Right atrium auricular region (tissue), 2 donors: ENCODE data around the gene TTC7B. TPM values are rescaled to one million over a fixed set of nuclear protein-coding genes. Genes with fewer than 3 reads are reported as not detected.
A peak's percentile ranks its signal among the peaks of the same experiment; 100 is the strongest.

Experiments
- DNase-seq: peaks from one replicate; pipeline ENCODE4 v3.0.0-alpha.2; 2019; ENCODE audit warnings: low spot score
- H3K27ac ChIP-seq, 2 donors: fragments of 200-600 bp; sonication (generic); 1 replicate in 1 of 2; 2 replicates in 1 of 2; pipeline ENCODE4 v1.5.1; 2016 to 2019
- H3K27me3 ChIP-seq, 2 donors: fragments of 200-600 bp; sonication (generic); one replicate each; pipeline versions ENCODE4 v1.5.1 to v1.6.0; 2017 to 2019
- H3K36me3 ChIP-seq: fragments of 200-600 bp; sonication (generic); one replicate; pipeline ENCODE4 v1.5.1; 2016
- H3K4me1 ChIP-seq, 2 donors: fragments of 200-600 bp; sonication (generic); one replicate each; pipeline versions ENCODE4 v1.5.1 to v1.6.0; 2017 to 2019
- H3K4me3 ChIP-seq, 2 donors: fragments of 200-600 bp; sonication (generic); 1 replicate in 1 of 2; 2 replicates in 1 of 2; pipeline ENCODE4 v1.5.1; 2017 to 2019; ENCODE audit warnings: mild to moderate bottlenecking in 1 of 2, moderate library complexity in 1 of 2
- H3K9me3 ChIP-seq, 2 donors: fragments of 200-600 bp; sonication (generic); one replicate each; pipeline ENCODE4 v1.5.1; 2019
- CTCF ChIP-seq, 2 donors: fragments of 200-600 bp; sonication (generic); IDR thresholded peaks; one replicate each; pipeline ENCODE4 v1.5.1; 2019; ENCODE audit warnings: antibody characterized with exemption in 2 of 2
- total RNA-seq, 2 donors: library from RNA; depleted of rRNA; stranded (reverse); fragments of >200 nt; gene quantifications; one replicate each; pipeline ENCODE4 v1.1.0, GENCODE V29; 2016

TTC7B gene
- total RNA-seq, 2 donors from 2014 or later, result 45.5 to 57.3 TPM

GRCh38 chr14:90522571-90523191 lies 293.5 kb downstream of the TTC7B start:
- peaks cover 0 to 66% of the 10 kb centered on the region in 2 donors for H3K4me1 ChIP-seq
- no peaks in the 10 kb centered on the region for H3K36me3 ChIP-seq
- H3K9me3 ChIP-seq, result no peaks in the 10 kb centered on the region
- H3K27me3 ChIP-seq, result no peaks in the 10 kb centered on the region
- DNase-seq, result no peak
- H3K27ac ChIP-seq, result peak overlapping the region; percentile 18 to 47
- TF ChIP-seq CTCF (IDR thresholded peaks at IDR 0.05), result no peak
- no peak overlapping the region for H3K4me3 ChIP-seq

- TF ChIP-seq CTCF (IDR thresholded peaks at IDR 0.05), result no peak
- Histone ChIP-seq H3K27ac (peak overlapping the region in 1 of 2 donors; percentile 47), H3K27me3 (no peaks in the 10 kb centered on the region), H3K9me3 (no peaks in the 10 kb centered on the region), H3K4me1 (peaks cover 0 to 68% of the 10 kb centered on the region in 2 donors), H3K4me3 (no peak overlapping the region), H3K36me3 (no peaks in the 10 kb centered on the region)
- DNase-seq, result no peak
These were observed 294.2 kb downstream of the TTC7B start for GRCh38 chr14:90521930-90522483.

GRCh38 chr14:90521084-90521929 lies 294.9 kb downstream of the TTC7B start:
- Histone ChIP-seq H3K36me3 (no peaks in the 10 kb centered on the region), H3K4me1 (peaks cover 0 to 68% of the 10 kb centered on the region in 2 donors), H3K9me3 (no peaks in the 10 kb centered on the region), H3K27me3 (no peaks in the 10 kb centered on the region), H3K4me3 (no peak overlapping the region), H3K27ac (peak overlapping the region; percentile 18 to 47)
- no peak for DNase-seq
- TF ChIP-seq CTCF (IDR thresholded peaks at IDR 0.05), result no peak

GRCh38 chr14:90520326-90520725 lies 295.9 kb downstream of the TTC7B start:
- no peak for DNase-seq
- peak overlapping the region in 1 of 2 donors; percentile 47 for H3K27ac ChIP-seq

More at GRCh38 chr14:90520326-90520725, 295.9 kb downstream of the TTC7B start:
- no peak for TF ChIP-seq CTCF (IDR thresholded peaks at IDR 0.05)
- peaks cover 0 to 68% of the 10 kb centered on the region in 2 donors for H3K4me1 ChIP-seq
- no peaks in the 10 kb centered on the region for H3K27me3 ChIP-seq
- no peak overlapping the region for H3K4me3 ChIP-seq
- H3K36me3 ChIP-seq, result no peaks in the 10 kb centered on the region
- no peaks in the 10 kb centered on the region for H3K9me3 ChIP-seq
